ENCODE results near the gene PPM1L.

PPM1L gene

DNA sequence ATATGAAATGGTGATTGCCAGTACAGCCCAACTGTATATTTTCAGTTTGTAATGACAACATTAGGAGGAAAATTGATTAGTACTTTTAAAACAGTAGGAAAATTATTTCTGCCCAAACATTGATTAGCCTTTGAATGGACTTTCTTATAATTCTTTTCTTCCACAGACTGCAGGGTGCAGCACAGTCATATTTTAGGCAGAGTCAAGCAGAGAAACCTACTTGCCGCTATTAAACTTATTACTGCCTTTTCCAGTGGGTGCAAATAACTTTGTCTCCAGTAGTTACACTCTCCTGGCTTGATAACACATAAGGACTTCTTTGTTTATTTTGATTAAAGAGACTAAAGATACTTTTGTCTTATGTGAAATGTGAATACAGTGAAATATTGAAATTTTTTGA, 85.4 kb downstream of the PPM1L start:
- TF ChIP-seq, protein P1, sequence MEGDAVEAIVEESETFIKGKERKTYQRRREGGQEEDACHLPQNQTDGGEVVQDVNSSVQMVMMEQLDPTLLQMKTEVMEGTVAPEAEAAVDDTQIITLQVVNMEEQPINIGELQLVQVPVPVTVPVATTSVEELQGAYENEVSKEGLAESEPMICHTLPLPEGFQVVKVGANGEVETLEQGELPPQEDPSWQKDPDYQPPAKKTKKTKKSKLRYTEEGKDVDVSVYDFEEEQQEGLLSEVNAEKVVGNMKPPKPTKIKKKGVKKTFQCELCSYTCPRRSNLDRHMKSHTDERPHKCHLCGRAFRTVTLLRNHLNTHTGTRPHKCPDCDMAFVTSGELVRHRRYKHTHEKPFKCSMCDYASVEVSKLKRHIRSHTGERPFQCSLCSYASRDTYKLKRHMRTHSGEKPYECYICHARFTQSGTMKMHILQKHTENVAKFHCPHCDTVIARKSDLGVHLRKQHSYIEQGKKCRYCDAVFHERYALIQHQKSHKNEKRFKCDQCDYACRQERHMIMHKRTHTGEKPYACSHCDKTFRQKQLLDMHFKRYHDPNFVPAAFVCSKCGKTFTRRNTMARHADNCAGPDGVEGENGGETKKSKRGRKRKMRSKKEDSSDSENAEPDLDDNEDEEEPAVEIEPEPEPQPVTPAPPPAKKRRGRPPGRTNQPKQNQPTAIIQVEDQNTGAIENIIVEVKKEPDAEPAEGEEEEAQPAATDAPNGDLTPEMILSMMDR (IDR thresholded peaks at IDR 0.05; ENCODE audit: low read depth, low read length), result no peak
- H3K4me3 ChIP-seq (ENCODE audit: low read depth, low read length), result no peak overlapping the region

DNA sequence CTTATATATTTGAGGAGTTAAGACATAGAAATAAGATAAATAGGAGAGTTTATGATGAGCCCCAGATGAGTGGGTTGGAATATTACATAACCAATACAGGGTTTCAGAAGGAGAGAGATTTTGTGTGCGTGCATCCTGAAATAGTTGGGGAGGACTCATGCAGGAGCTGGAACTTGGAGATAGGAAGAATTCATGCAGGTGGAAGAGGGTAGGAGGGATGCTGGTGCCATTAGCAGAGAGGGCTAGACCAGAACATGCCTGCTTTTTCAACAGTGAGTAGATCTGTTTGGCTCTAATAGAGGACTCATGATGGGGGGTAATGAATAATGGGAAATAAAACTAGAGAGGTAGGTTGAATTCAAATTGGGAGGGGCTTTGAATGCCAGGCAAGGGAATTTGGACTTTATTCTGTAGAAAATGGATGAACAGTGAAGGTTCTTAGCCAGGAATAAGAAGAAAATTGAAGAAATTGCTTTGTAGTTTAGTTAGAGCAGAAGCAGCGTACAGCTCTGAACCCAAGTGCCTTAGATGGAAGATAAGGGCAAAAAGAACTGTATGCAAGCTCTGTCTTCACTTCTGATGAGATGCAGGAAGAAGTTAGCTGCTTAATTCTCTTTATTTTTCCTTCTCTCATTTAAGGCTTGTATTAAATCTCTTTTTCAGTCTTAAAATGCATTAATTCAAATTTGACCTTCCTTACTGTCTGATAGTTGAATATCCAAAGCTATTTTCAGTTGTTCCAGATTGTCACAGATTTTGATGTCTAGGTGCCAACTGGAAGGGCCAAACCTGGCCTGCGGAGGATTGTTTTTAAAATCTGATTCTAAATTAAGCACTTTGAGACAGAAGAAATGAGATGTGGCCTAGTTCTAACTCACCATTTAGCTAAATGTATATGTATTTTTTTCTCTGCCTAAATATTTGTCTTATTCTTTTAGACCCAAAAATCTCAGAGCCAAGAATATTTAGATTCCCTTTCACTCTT, 86.3 kb downstream of the PPM1L start:
- TF ChIP-seq, protein P1 (IDR thresholded peaks at IDR 0.05; ENCODE audit: low read depth, low read length), result no peak
- H3K4me3 ChIP-seq (ENCODE audit: low read depth, low read length), result no peak overlapping the region

DNA sequence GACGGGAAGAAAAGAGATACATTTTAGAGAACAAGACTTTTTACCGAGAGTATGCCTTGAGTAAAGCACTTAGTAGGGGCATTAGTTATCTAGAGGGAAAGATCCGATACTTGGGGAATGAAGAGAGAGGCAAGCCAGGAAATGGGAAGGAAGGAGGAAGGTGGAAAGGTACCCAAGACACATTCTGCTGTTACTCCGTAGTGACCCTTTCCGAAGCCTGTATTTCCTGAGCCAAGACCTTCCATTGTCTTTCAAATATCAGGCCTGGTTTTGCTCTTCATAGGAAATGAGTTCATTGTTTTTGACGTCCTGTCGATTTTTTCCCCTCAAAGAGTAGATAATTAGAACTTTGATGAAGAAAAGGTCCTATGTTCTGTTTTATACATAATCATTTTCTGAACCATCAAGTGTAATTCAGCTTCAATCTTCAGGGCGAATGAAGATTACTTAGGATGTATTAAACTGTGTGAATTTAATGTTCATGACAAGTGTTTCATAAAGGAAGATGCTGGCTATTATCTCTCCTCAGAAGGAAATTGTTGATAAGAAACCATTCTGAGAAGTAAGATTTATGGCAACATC, 95.7 kb downstream of the PPM1L start:
- TF ChIP-seq, protein P1 (IDR thresholded peaks at IDR 0.05; ENCODE audit: low read depth, low read length), result no peak
- H3K4me3 ChIP-seq (ENCODE audit: low read depth, low read length), result no peak overlapping the region

DNA sequence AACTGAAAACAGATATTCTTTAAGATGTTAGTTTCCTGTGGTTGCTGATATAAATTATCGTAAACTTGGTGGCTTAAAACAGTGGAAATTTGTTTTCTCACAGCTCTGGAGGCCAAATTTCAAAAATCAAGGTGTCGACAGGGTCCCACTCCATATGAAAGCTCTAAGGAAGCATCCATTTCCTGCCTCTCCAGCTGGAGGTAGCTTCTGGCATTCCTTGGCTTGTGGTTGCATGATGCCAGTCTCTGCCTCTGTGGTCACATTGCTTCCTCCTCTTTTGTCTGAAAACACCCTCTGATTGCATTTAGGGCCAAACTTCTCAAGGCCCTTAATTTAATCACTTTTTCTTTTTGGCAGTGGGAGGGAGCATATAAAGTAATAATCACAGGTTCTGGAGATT, 96.8 kb downstream of the PPM1L start:
- TF ChIP-seq, protein P1 (IDR thresholded peaks at IDR 0.05; ENCODE audit: low read depth, low read length), result no peak
- no peak overlapping the region for H3K4me3 ChIP-seq (ENCODE audit: low read depth, low read length)

DNA sequence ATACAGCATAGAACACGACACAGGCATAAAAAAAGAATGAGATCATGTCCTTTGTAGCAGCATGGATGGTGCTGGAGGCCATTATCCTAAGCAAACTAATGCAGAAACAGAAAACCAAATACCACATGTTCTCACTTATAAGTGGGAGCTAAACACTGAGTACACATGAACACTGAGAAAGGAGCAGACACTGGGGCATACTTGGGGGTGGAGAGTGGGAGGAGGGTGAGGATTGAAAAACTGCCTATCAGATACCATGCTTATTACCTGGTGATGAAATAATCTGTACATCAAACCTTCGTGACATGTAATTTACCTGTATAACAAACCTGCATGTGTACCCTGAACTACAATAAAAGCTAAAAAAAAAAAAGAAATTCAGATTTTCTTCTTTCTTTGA, 100.4 kb downstream of the PPM1L start:
- TF ChIP-seq, protein P1 (IDR thresholded peaks at IDR 0.05; ENCODE audit: low read depth, low read length), result no peak
- no peak overlapping the region for H3K4me3 ChIP-seq (ENCODE audit: low read depth, low read length)

GRCh38 chr3:160857476-160858119, 101.6 kb downstream of the PPM1L start:
- H3K4me3 ChIP-seq (ENCODE audit: low read depth, low read length), result no peak overlapping the region

More at GRCh38 chr3:160857476-160858119, 101.6 kb downstream of the PPM1L start:
- TF ChIP-seq, protein P1 (IDR thresholded peaks at IDR 0.05; ENCODE audit: low read depth, low read length), result no peak

Data from WI38 (cell line).